Mononuclear cell (primary cell): ENCODE data around the gene ZAR1L. TPM values are rescaled to one million over a fixed set of nuclear protein-coding genes. Genes with fewer than 3 reads are reported as not detected.

Source experiments
- H3K27me3 ChIP-seq: 2 replicates; pipeline ENCODE4 v1.6.0; 2011; ENCODE audit warnings: low read length, control low read depth; ENCODE audit not compliant: insufficient read depth
- H3K4me1 ChIP-seq: 2 replicates; pipeline ENCODE4 v1.5.1; 2011; ENCODE audit warnings: mild to moderate bottlenecking, low read length, control low read depth; ENCODE audit not compliant: insufficient read depth
- H3K4me3 ChIP-seq: 2 replicates; pipeline ENCODE4 v1.5.1; 2011; ENCODE audit warnings: mild to moderate bottlenecking, low read length, moderate library complexity
- H3K9me3 ChIP-seq: 2 replicates; pipeline ENCODE4 v1.5.1; 2011; ENCODE audit warnings: low read depth, mild to moderate bottlenecking, control low read depth, low read length
- total RNA-seq: library from RNA; depleted of rRNA; stranded (reverse); fragments of >200 nt; gene quantifications from one replicate; pipeline ENCODE4 v1.2.3, GENCODE V29; 2012

Gene ZAR1L
- total RNA-seq, 1 donor = not detected

DNA sequence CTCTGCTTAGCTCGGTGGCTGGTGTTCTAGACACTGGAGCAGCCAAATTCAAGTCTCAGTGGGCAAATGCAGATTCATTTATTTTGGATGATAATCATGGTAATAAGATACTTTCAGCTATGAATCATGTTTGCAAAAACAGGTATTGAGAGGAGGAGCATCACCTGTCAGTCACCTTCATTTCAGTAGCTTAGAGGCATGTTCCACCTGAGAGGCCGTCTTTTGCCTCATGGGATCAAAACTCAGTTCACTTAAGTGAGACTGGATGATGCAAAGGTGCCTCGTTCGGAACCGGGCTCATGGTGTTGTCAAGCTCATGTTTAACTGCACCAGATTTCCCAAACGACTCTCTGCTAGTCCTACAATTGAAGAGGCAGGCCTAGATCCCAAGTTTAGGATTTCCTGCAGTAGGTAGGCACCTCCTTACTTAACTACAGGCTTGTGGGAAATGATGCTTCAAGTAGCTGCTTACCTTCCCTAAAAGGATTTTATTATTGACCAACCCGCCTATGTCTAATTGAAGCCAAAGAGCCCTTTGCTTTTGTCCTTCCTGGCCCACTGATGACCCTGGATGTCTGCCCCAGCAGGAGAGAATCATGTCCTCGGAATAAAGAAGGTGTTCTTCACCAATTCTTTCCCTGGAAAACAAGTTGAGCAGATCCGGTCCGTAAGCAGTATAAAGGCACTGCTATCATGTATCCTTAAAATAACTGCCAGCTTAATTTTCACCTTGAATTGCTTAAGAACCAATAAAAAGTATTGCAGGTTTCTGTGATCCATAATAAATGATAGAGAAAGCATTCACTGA is 60.0 kb downstream of the ZAR1L start:
- Histone ChIP-seq H3K9me3 (no peaks in the 10 kb centered on the region), H3K27me3 (no peaks in the 10 kb centered on the region), H3K4me1 (no peaks in the 10 kb centered on the region), H3K4me3 (no peak overlapping the region)

DNA sequence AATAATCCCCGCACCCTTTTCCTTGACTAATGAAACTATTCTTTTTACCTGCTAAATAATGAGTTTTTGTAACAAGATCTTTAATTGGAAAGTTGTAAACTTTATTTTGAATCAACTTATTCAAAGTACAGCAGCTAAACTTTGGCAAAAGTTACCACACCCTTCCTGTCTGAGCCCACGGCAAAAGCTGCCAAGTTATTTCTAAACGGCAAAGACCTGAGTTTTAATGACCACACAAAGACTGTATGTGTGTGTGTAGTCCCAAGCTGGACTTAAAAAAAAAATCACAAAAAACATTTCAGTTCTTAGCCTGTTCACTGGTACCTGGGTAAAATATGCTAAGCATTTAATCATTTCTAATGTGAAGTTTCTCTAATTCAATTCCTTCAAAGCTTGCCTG is 60.7 kb downstream of the ZAR1L start:
- no peaks in the 10 kb centered on the region for H3K9me3 ChIP-seq
- no peak overlapping the region for H3K4me3 ChIP-seq

GRCh38 chr13:32253911-32254399 is 61.2 kb downstream of the ZAR1L start:
- Histone ChIP-seq H3K4me1 (no peaks in the 10 kb centered on the region), H3K27me3 (no peaks in the 10 kb centered on the region), H3K4me3 (no peak overlapping the region), H3K9me3 (no peaks in the 10 kb centered on the region)

More for the DNA sequence above, 60.7 kb downstream of the ZAR1L start:
- H3K27me3 ChIP-seq = no peaks in the 10 kb centered on the region
- H3K4me1 ChIP-seq = no peaks in the 10 kb centered on the region

Other genes with a start within 250 kb of the ZAR1L start
- gene BRCA2, start 145 bp upstream of the ZAR1L start, total RNA-seq = 4.4 TPM
- 45.2 TPM for gene N4BP2L1, start 112.8 kb upstream of the ZAR1L start, total RNA-seq
- gene N4BP2L2, start 223.4 kb upstream of the ZAR1L start, total RNA-seq = 220 TPM